ENCODE measurements around the gene TERT.

Gene TERT

GRCh38 chr5:1210832-1211251 lies 84.0 kb downstream of the TERT start (continued):
- no peak for TF ChIP-seq ZNF19 (tag by site-specific recombination; IDR thresholded peaks at IDR 0.05; ENCODE audit: low read depth)
- no peak for TF ChIP-seq ZNF426 (tag by site-specific recombination; IDR thresholded peaks at IDR 0.05)

DNA sequence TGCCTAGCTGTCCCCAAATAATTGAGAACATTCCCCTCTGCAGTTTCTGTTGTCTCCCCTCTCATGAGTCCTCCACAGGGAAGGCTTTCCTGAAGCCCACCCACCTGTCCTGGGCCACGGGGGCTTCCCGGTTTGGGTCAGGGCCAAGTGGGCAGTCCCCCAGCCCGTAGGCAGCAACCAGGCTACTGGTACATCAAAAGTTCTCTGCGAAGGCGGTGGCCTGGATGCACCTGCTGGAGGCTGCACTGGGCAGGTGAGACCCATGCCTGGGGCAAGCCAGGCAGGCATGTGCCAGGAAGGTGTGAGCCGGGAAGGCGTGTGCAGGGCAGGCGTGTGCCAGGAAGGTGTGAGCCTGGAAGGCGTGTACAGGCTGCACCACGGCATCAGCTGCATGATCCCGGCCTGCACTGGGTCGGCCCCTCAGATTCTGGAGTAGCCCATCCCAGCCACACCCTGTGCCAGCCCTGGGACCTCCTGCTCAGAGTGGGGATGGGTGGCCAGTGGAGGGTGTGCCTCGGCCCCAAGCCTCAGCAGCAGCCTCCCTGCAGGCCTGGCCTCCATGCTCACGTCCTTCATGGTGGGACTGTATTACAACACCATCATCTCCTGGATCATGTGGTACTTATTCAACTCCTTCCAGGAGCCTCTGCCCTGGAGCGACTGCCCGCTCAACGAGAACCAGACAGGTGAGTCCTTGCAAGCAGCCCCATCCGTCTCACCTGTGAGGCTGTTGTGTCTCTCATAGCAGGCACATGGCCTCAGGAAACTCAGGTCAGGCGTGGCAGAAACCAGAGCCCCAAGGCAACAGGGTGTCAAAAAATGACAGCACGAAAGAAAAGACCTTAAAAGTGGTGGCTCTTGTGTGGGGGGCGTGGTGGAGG lies 84.7 kb downstream of the TERT start:
- no peak overlapping the region for H3K27ac ChIP-seq (ENCODE audit: extremely low read depth, low read depth, low read length)
- H3K9me3 ChIP-seq (ENCODE audit: control insufficient read depth, insufficient read depth, low read depth, low read length) = no peaks in the 10 kb centered on the region
- H3K4me3 ChIP-seq (ENCODE audit: low read depth, low read length) = no peak overlapping the region
- POLR2A ChIA-PET = no interaction called here
- TF ChIP-seq ZNF670 (tag by site-specific recombination; IDR thresholded peaks at IDR 0.05; ENCODE audit: low read depth) (no peak), ZNF473 (tag by site-specific recombination; IDR thresholded peaks at IDR 0.05) (no peak), ZNF23 (tag by site-specific recombination; IDR thresholded peaks at IDR 0.05; ENCODE audit: borderline replicate concordance) (no peak), ZNF785 (tag by site-specific recombination; IDR thresholded peaks at IDR 0.05) (no peak), SCRT2 (tag by site-specific recombination; IDR thresholded peaks at IDR 0.05) (no peak)
- TF ChIP-seq, protein P1, sequence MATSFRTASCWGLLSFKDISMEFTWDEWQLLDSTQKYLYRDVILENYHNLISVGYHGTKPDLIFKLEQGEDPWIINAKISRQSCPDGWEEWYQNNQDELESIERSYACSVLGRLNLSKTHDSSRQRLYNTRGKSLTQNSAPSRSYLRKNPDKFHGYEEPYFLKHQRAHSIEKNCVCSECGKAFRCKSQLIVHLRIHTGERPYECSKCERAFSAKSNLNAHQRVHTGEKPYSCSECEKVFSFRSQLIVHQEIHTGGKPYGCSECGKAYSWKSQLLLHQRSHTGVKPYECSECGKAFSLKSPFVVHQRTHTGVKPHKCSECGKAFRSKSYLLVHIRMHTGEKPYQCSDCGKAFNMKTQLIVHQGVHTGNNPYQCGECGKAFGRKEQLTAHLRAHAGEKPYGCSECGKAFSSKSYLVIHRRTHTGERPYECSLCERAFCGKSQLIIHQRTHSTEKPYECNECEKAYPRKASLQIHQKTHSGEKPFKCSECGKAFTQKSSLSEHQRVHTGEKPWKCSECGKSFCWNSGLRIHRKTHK (tag by site-specific recombination; IDR thresholded peaks at IDR 0.05) = no peak
- no peaks in the 10 kb centered on the region for H3K36me3 ChIP-seq (ENCODE audit: control insufficient read depth in 2 of 2, insufficient read depth in 1 of 2, low read length in 2 of 2)
- H3K4me1 ChIP-seq (ENCODE audit: control insufficient read depth, insufficient read depth, low read length) = no peaks in the 10 kb centered on the region
- CTCF ChIA-PET = interaction anchor here (0.6 kb wide), 1 partner anchor 192 kb away, joined by 3 read pairs; no protein-coding TSS in a partner anchor

GRCh38 chr5:1209489-1209852 lies 85.4 kb downstream of the TERT start:
- Histone ChIP-seq H3K4me1 (ENCODE audit: control insufficient read depth, insufficient read depth, low read length) (no peaks in the 10 kb centered on the region), H3K36me3 (ENCODE audit: control insufficient read depth in 2 of 2, insufficient read depth in 1 of 2, low read length in 2 of 2) (no peaks in the 10 kb centered on the region), H3K9me3 (ENCODE audit: control insufficient read depth, insufficient read depth, low read depth, low read length) (no peaks in the 10 kb centered on the region), H3K27ac (ENCODE audit: extremely low read depth, low read depth, low read length) (no peak overlapping the region), H3K4me3 (ENCODE audit: low read depth, low read length) (no peak overlapping the region)
- POLR2A ChIA-PET = no interaction called here
- TF ChIP-seq PRDM1 (tag by site-specific recombination; IDR thresholded peaks at IDR 0.05) (peak; percentile 56), ZNF157 (tag by site-specific recombination; IDR thresholded peaks at IDR 0.05) (no peak), ZNF148 (tag by site-specific recombination; IDR thresholded peaks at IDR 0.05; ENCODE audit: borderline replicate concordance) (no peak), ZNF366 (tag by site-specific recombination; conservative IDR thresholded peaks at IDR 0.05) (peak; percentile 76), SP3 (tag by site-specific recombination; IDR thresholded peaks at IDR 0.05) (no peak), ZNF266 (tag by site-specific recombination; IDR thresholded peaks at IDR 0.05; ENCODE audit: low read depth) (no peak), GLI4 (tag by site-specific recombination; IDR thresholded peaks at IDR 0.05) (no peak), ZNF398 (tag by site-specific recombination; IDR thresholded peaks at IDR 0.05) (peak; percentile 13; the same call in 1 of the 2 replicates), ZNF596 (tag by site-specific recombination; IDR thresholded peaks at IDR 0.05) (peak; percentile 71), KLF1 (tag by site-specific recombination; IDR thresholded peaks at IDR 0.05) (no peak), ZSCAN5A (tag by site-specific recombination; IDR thresholded peaks at IDR 0.05) (no peak), ZNF391 (tag by site-specific recombination; IDR thresholded peaks at IDR 0.05; ENCODE audit: borderline replicate concordance, low read depth) (no peak)
- CTCF ChIA-PET = interaction anchor here (0.6 kb wide), 1 partner anchor 193 kb away, joined by 3 read pairs; no protein-coding TSS in a partner anchor
